DND-41 (cell line): ENCODE results near the gene SYNJ1.
"Not testable (repeated sequence)": the region's sequence is repeated elsewhere in the genome, so short reads cannot be mapped to it uniquely, and the experiment has no call there.

ENCODE experiments used
- ATAC-seq: fragments of 200-7000 bp; cut with Tn5 transposase; 3 replicates; pipeline ENCODE4 v1.9.1; 2021; ENCODE audit warnings: low read depth; ENCODE audit not compliant: insufficient read depth
- DNase-seq: peaks from one replicate; pipeline ENCODE4 v3.0.0-alpha.2; 2020
- H2AFZ ChIP-seq: 2 replicates; pipeline ENCODE4 v1.6.0; 2012; ENCODE audit warnings: low read depth, low read length
- H3K27ac ChIP-seq: 2 replicates; pipeline ENCODE4 v1.5.1; 2012; ENCODE audit warnings: low read length, inconsistent platforms
- H3K27me3 ChIP-seq: fragments of 200-600 bp; sonication (generic); 2 replicates; pipeline ENCODE4 v1.6.0; 2012; ENCODE audit warnings: low read length, mild to moderate bottlenecking, inconsistent platforms; ENCODE audit not compliant: insufficient read depth, poor library complexity
- H3K36me3 ChIP-seq: 2 replicates; pipeline ENCODE4 v1.5.1; 2012; ENCODE audit warnings: low read length, inconsistent platforms; ENCODE audit not compliant: insufficient read depth
- H3K4me1 ChIP-seq: 2 replicates; pipeline ENCODE4 v1.5.1; 2012; ENCODE audit warnings: mild to moderate bottlenecking, low read length; ENCODE audit not compliant: insufficient read depth
- H3K4me2 ChIP-seq: 2 replicates; pipeline ENCODE4 v1.6.0; 2012; ENCODE audit warnings: mild to moderate bottlenecking, moderate library complexity, low read length, inconsistent platforms; ENCODE audit not compliant: insufficient read depth
- H3K4me3 ChIP-seq, 2 experiments: fragments of 200-600 bp in 1 of 2; shearing (Covaris generic) in 1 of 2; 2 replicates each; pipeline ENCODE4 v1.5.1; 2012 to 2016; ENCODE audit warnings: inconsistent platforms in 2 of 2, low read length in 2 of 2, mild to moderate bottlenecking in 2 of 2, low read depth in 1 of 2, moderate library complexity in 1 of 2
- H3K79me2 ChIP-seq: 2 replicates; pipeline ENCODE4 v1.6.0; 2012; ENCODE audit warnings: low read length, inconsistent platforms; ENCODE audit not compliant: insufficient read depth
- H3K9ac ChIP-seq: 2 replicates; pipeline ENCODE4 v1.6.0; 2012; ENCODE audit warnings: low read depth, mild to moderate bottlenecking, inconsistent platforms, low read length, moderate library complexity
- H3K9me3 ChIP-seq: 2 replicates; pipeline ENCODE4 v1.5.1; 2012; ENCODE audit warnings: low read length, moderate library complexity, mild to moderate bottlenecking, inconsistent platforms; ENCODE audit not compliant: insufficient read depth, severe bottlenecking
- H4K20me1 ChIP-seq: 2 replicates; pipeline ENCODE4 v1.6.0; 2012; ENCODE audit warnings: low read length; ENCODE audit not compliant: insufficient read depth
- CTCF ChIP-seq: IDR thresholded peaks from 2 replicates; pipeline ENCODE4 v1.5.1; 2012; ENCODE audit warnings: borderline replicate concordance, low read length, moderate library complexity, mild to moderate bottlenecking; ENCODE audit not compliant: poor library complexity, severe bottlenecking; ENCODE audit errors: extremely low read depth
- EZH2 ChIP-seq: IDR thresholded peaks from 3 replicates; pipeline ENCODE4 v1.6.1; 2012; ENCODE audit warnings: borderline replicate concordance, low read depth, mild to moderate bottlenecking, moderate library complexity, low read length, inconsistent platforms; ENCODE audit not compliant: severe bottlenecking

The SYNJ1 gene

DNA sequence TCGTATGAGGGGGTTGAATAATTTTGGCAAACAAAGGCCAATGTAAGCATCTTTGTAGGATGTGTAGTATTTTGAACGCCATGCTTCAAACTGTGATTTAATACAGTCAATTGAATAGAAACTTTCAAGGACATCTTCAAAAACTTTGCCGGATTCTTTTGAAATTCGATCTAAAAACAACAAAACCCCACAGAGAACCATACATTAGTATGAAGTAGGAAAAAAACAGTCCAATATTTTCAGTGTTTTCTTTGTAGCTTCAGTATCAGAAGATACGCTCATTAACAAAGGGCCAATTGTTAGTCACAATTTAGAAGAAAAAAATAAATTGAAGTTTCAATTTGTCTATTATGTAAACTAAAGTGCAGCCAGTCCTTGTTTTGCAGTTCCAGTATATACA, 20.7 kb upstream of the SYNJ1 start:
- TF ChIP-seq EZH2 (no peak), CTCF (no peak)
- no peak overlapping the region for H3K4me3 ChIP-seq
- peaks cover 99% of the 10 kb centered on the region for H3K36me3 ChIP-seq
- no peak overlapping the region for H3K4me2 ChIP-seq
- no peak overlapping the region for H3K27ac ChIP-seq
- H3K9me3 ChIP-seq = no peaks in the 10 kb centered on the region
- no peaks in the 10 kb centered on the region for H3K4me1 ChIP-seq
- ATAC-seq (no peak), DNase-seq (no peak)
- H3K27me3 ChIP-seq = no peaks in the 10 kb centered on the region
- peaks cover 15% of the 10 kb centered on the region; the same call in 1 of the 2 replicates for H4K20me1 ChIP-seq
- H3K79me2 ChIP-seq = peaks cover 40% of the 10 kb centered on the region
- H2AFZ ChIP-seq = no peak overlapping the region
- H3K9ac ChIP-seq = no peak overlapping the region

- peak; percentile 17 for DNase-seq
- no peak for TF ChIP-seq CTCF
- TF ChIP-seq EZH2 = no peak
- Histone ChIP-seq H3K27ac (no peak overlapping the region), H3K4me2 (no peak overlapping the region), H2AFZ (no peak overlapping the region), H3K9ac (no peak overlapping the region), H3K9me3 (no peaks in the 10 kb centered on the region), H3K4me1 (no peaks in the 10 kb centered on the region), H3K27me3 (no peaks in the 10 kb centered on the region), H3K36me3 (peaks cover 100% of the 10 kb centered on the region), H3K4me3 (no peak overlapping the region), H4K20me1 (peaks cover 15% of the 10 kb centered on the region; the same call in 1 of the 2 replicates), H3K79me2 (peaks cover 40% of the 10 kb centered on the region)
- peak; percentile 79 for ATAC-seq
Measured at GRCh38 chr21:32747396-32747795, 19.6 kb upstream of the SYNJ1 start.

DNA sequence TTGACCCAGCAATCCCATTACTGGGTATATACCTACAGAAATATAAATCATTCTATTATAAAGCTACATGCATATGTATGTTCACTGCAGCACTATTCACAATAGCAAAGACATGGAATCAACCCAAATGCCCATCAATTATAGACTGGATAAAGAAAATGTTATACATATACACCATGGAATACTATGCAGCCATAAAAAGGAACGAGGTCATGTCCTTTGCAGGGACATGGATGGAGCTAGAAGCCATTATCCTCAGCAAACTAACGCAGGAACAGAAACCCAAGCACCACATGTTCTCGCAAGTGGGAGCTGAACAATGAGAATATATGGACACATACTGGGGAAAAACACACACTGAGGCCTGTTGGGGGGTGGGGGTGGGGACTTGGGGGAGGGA, 18.9 kb upstream of the SYNJ1 start:
- not testable (repeated sequence) for DNase-seq, H3K4me2 ChIP-seq, H3K4me1 ChIP-seq, H3K4me3 ChIP-seq, H3K27ac ChIP-seq, ATAC-seq, H3K27me3 ChIP-seq, H3K9ac ChIP-seq, H2AFZ ChIP-seq, H3K9me3 ChIP-seq
- H3K79me2 ChIP-seq = peaks cover 34% of the 10 kb centered on the region
- H3K36me3 ChIP-seq = peaks cover 100% of the 10 kb centered on the region
- peaks cover 15% of the 10 kb centered on the region; the same call in 1 of the 2 replicates for H4K20me1 ChIP-seq

DNA sequence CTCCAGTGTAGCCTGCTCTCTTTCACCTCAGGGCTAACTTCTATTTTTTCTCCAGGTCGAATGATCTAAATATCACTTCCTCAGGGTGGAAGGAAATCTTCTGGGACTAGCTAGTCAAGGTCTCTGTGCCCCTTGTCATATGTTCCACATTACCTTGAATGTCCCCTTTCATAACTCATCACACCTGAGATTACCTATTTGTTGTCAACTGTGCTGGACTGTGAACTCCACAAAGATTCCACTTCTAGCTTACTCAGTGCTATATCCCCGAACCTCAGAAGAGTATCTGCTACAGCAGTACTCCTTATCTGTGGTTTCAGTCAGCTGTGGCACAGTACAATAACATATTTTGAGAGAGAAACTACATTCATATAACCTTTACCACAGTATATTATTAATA, 14.6 kb upstream of the SYNJ1 start:
- Histone ChIP-seq H3K4me1 (no peaks in the 10 kb centered on the region), H4K20me1 (peaks cover 18% of the 10 kb centered on the region; the same call in 1 of the 2 replicates), H3K9ac (no peak overlapping the region), H3K4me2 (no peak overlapping the region), H3K4me3 (no peak overlapping the region), H3K79me2 (peaks cover 18% of the 10 kb centered on the region), H2AFZ (no peak overlapping the region), H3K27ac (no peak overlapping the region), H3K27me3 (no peaks in the 10 kb centered on the region), H3K9me3 (no peaks in the 10 kb centered on the region), H3K36me3 (peaks cover 100% of the 10 kb centered on the region)
- ATAC-seq = no peak
- no peak for TF ChIP-seq CTCF
- TF ChIP-seq EZH2 = no peak
- DNase-seq = no peak
